Uterus (tissue), 4 donors: ENCODE data around the gene ADAMTS12. TPM values are rescaled to one million over a fixed set of nuclear protein-coding genes. Genes with fewer than 3 reads are reported as not detected.

ENCODE experiments used
- DNase-seq, 2 donors: peaks; one replicate each; pipeline ENCODE4 v3.0.0-alpha.2; 2019 to 2020
- H3K27ac ChIP-seq, 2 donors: fragments of 200-600 bp; sonication (generic); 1 replicate in 1 of 2; 2 replicates in 1 of 2; pipeline ENCODE4 v1.5.1; 2016 to 2018
- H3K27me3 ChIP-seq, 2 donors: fragments of 200-600 bp; sonication (generic); one replicate each; pipeline ENCODE4 v1.5.1; 2018 to 2019; ENCODE audit warnings: control low read depth in 1 of 2
- H3K36me3 ChIP-seq, 2 donors: fragments of 200-600 bp; sonication (generic); one replicate each; pipeline ENCODE4 v1.5.1; 2019; ENCODE audit warnings: control low read depth in 1 of 2
- H3K4me1 ChIP-seq, 2 donors: fragments of 200-600 bp; sonication (generic); one replicate each; pipeline ENCODE4 v1.5.1; 2018 to 2019; ENCODE audit warnings: control low read depth in 1 of 2
- H3K4me3 ChIP-seq, 2 donors: fragments of 200-600 bp; sonication (generic); 1 replicate in 1 of 2; 2 replicates in 1 of 2; pipeline ENCODE4 v1.5.1; 2018 to 2019; ENCODE audit warnings: mild to moderate bottlenecking in 1 of 2
- H3K9me3 ChIP-seq, 2 donors: fragments of 200-600 bp; sonication (generic); one replicate each; pipeline ENCODE4 v1.5.1; 2019; ENCODE audit warnings: control low read depth in 1 of 2
- POLR2A ChIP-seq, 2 donors: fragments of 450-650 bp; IDR thresholded peaks; one replicate each; pipeline ENCODE4 v1.6.1; 2016; ENCODE audit warnings: antibody characterized with exemption in 2 of 2, mild to moderate bottlenecking in 1 of 2, moderate library complexity in 1 of 2
- intact Hi-C: fragments of 100-400 bp; cut with DNase I; formaldehyde crosslinking; loops from one replicate; pipeline ENCODE4 v1.15.1; 2023; ENCODE audit warnings: low total_unique reads
- total RNA-seq, 4 donors: library from RNA; depleted of rRNA in 3 of 4; stranded (reverse); fragments of >200 nt in 3 of 4; gene quantifications; one replicate each; pipeline versions ENCODE4 v1.1.0 to v1.2.4, GENCODE V29; 2014 to 2023
- TF ChIP-seq, protein P1 (sequence below), 4 experiments: fragments of 200-600 bp in 2 of 4; fragments of 450-650 bp in 2 of 4; sonication (generic) in 2 of 4; IDR thresholded peaks; one replicate each; pipeline ENCODE4 v1.5.1; 2016 to 2019; ENCODE audit warnings: antibody characterized with exemption in 4 of 4, mild to moderate bottlenecking in 2 of 4, moderate library complexity in 1 of 4
- donor health status: DM: yes; HTN: yes; CAD: no.

The ADAMTS12 gene
- total RNA-seq, 4 donors from 2014 or later: 0.51 to 37.5 (median 15.6) TPM

DNA sequence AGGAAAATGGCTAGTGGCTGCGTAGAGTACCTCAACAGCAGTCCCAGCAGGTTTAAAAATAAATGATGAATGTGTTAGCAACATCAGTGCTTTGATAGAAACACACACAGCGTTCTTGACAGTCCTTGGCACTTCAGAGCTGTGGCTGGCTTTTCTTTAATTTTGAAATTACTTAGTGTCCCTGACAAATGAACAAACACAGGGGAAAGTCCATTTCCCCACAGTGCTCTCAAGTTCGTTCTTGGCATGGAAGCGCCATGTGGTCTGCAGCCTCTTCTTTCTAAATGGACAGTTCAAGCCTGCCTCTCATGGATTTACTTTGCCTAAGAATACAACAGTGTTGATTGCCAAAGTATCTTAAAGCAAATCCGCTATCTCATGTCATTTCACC lies 102.2 kb downstream of the ADAMTS12 start:
- Histone ChIP-seq H3K4me1 (no peaks in the 10 kb centered on the region), H3K27me3 (no peaks in the 10 kb centered on the region), H3K27ac (no peak overlapping the region), H3K4me3 (no peak overlapping the region), H3K9me3 (no peaks in the 10 kb centered on the region), H3K36me3 (no peaks in the 10 kb centered on the region)
- DNase-seq: no peak
- TF ChIP-seq, protein P1, sequence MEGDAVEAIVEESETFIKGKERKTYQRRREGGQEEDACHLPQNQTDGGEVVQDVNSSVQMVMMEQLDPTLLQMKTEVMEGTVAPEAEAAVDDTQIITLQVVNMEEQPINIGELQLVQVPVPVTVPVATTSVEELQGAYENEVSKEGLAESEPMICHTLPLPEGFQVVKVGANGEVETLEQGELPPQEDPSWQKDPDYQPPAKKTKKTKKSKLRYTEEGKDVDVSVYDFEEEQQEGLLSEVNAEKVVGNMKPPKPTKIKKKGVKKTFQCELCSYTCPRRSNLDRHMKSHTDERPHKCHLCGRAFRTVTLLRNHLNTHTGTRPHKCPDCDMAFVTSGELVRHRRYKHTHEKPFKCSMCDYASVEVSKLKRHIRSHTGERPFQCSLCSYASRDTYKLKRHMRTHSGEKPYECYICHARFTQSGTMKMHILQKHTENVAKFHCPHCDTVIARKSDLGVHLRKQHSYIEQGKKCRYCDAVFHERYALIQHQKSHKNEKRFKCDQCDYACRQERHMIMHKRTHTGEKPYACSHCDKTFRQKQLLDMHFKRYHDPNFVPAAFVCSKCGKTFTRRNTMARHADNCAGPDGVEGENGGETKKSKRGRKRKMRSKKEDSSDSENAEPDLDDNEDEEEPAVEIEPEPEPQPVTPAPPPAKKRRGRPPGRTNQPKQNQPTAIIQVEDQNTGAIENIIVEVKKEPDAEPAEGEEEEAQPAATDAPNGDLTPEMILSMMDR (IDR thresholded peaks at IDR 0.05): no peak
- TF ChIP-seq POLR2A (IDR thresholded peaks at IDR 0.05): no peak
- intact Hi-C loops: no loop called here

DNA sequence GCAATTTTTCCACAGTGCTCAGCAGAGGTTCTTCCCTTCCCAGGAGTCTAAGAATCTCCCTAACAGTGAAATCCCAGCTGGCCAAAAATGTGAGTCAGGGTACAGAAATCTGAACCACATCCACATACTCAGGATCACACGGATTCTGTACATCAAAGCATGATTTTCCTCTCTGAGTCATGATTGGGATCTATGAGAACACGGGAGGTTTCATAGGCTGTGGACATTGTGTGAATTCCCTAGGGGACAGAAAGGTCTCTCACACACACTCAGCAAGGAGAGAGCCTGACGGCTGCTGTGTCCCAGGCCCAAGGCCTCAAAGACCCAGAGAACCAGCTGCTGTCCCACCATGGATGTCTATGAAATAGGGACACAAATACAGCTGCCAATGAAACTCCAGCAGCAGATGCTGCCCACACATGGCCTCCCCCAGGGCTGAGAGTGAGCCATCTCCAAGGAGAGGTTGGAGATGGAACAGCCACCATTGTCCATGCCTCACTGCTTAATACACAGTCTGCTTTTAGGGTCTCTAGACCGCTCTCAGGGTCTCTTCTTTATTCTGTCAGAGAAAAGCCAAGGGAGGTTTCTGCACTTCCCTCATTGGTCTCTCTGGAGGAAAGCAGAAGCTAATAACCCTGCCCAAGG lies 102.7 kb downstream of the ADAMTS12 start:
- intact Hi-C loops: no loop called here
- TF ChIP-seq, protein P1 (IDR thresholded peaks at IDR 0.05): no peak
- TF ChIP-seq POLR2A (IDR thresholded peaks at IDR 0.05): no peak
- Histone ChIP-seq H3K27ac (no peak overlapping the region), H3K27me3 (no peaks in the 10 kb centered on the region), H3K4me3 (no peak overlapping the region), H3K9me3 (no peaks in the 10 kb centered on the region), H3K36me3 (no peaks in the 10 kb centered on the region), H3K4me1 (no peaks in the 10 kb centered on the region)
- no peak for DNase-seq

DNA sequence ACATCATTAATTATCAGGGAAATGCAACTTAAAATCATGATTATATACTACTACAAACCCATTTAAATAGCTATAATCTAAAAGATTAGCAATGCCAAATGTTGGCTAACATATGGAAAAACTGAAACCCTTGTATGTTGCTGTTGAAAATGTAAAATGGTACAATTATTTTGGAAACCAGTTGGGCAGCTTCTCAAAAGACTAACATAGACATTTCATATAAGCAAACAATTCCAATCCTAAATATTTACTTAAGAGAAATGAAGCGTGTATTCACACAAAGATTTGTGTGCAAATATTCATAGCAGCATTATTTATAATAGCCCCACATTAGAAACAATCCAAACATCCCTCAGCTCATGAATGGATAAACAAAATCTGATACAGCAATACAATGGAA lies 106.2 kb downstream of the ADAMTS12 start:
- intact Hi-C loops: no loop called here
- TF ChIP-seq, protein P1 (IDR thresholded peaks at IDR 0.05): no peak
- no peak for TF ChIP-seq POLR2A (IDR thresholded peaks at IDR 0.05)
- DNase-seq: no peak
- H3K27me3 ChIP-seq: no peaks in the 10 kb centered on the region
- H3K4me3 ChIP-seq: no peak overlapping the region
- H3K9me3 ChIP-seq: no peaks in the 10 kb centered on the region
- H3K36me3 ChIP-seq: no peaks in the 10 kb centered on the region
- no peaks in the 10 kb centered on the region for H3K4me1 ChIP-seq
- H3K27ac ChIP-seq: no peak overlapping the region

- H3K4me1 ChIP-seq: no peaks in the 10 kb centered on the region
- no peak overlapping the region for H3K27ac ChIP-seq
- H3K36me3 ChIP-seq: no peaks in the 10 kb centered on the region
- no peak overlapping the region for H3K4me3 ChIP-seq
- TF ChIP-seq, protein P1 (IDR thresholded peaks at IDR 0.05): no peak
- no peak for TF ChIP-seq POLR2A (IDR thresholded peaks at IDR 0.05)
- no peaks in the 10 kb centered on the region for H3K27me3 ChIP-seq
- no peak for DNase-seq
- H3K9me3 ChIP-seq: no peaks in the 10 kb centered on the region
- intact Hi-C loops: no loop called here
Measured at GRCh38 chr5:33781286-33781685, 110.5 kb downstream of the ADAMTS12 start.

- TF ChIP-seq, protein P1 (IDR thresholded peaks at IDR 0.05): no peak
- TF ChIP-seq POLR2A (IDR thresholded peaks at IDR 0.05): no peak
- no peak for DNase-seq
- Histone ChIP-seq H3K9me3 (no peaks in the 10 kb centered on the region), H3K36me3 (no peaks in the 10 kb centered on the region), H3K4me3 (no peak overlapping the region), H3K27ac (no peak overlapping the region), H3K4me1 (peaks cover 0 to 5% of the 10 kb centered on the region in 2 donors), H3K27me3 (no peaks in the 10 kb centered on the region)
- intact Hi-C loops: no loop called here
Measured at GRCh38 chr5:33776151-33776660, 115.6 kb downstream of the ADAMTS12 start.
